VCaP (cell line): ENCODE results near the gene RMDN2.

ENCODE experiments used
- H3K27ac ChIP-seq: fragments of 450-650 bp; 2 replicates; pipeline ENCODE4 v1.5.1; 2017
- CTCF ChIP-seq: fragments of 450-650 bp; conservative IDR thresholded peaks from 2 replicates; pipeline ENCODE4 v1.5.1; 2017; ENCODE audit warnings: mild to moderate bottlenecking, moderate library complexity

RMDN2 gene

GRCh38 chr2:38026846-38027245 lies 101.8 kb downstream of the RMDN2 start:
- no peak for TF ChIP-seq CTCF
- no peak overlapping the region for H3K27ac ChIP-seq

GRCh38 chr2:38028829-38029228 lies 103.7 kb downstream of the RMDN2 start:
- no peak for TF ChIP-seq CTCF
- no peak overlapping the region for H3K27ac ChIP-seq

GRCh38 chr2:38029512-38029911 lies 104.4 kb downstream of the RMDN2 start:
- no peak overlapping the region for H3K27ac ChIP-seq
- TF ChIP-seq CTCF: no peak

GRCh38 chr2:38030635-38031355 lies 105.7 kb downstream of the RMDN2 start:
- TF ChIP-seq CTCF: no peak
- H3K27ac ChIP-seq: no peak overlapping the region

DNA sequence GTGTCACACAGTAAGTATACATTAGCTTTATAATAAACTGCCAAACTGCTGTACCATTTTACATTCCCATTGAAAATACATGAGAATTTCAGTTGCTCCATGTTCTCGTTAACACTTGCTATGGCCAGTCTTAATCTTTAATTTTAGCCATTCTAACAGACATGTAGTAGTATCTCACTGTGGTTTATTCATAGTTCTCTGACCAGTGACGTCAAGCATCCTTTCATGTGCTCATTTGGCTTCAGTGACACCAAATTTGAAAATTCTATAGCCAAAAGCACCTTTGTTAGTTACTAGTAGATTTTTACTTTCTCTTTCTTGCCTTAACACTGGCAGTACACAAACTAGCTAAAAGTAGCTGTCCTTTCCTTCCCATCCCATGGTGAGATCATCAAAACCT lies 107.9 kb downstream of the RMDN2 start:
- TF ChIP-seq CTCF: no peak
- H3K27ac ChIP-seq: no peak overlapping the region

DNA sequence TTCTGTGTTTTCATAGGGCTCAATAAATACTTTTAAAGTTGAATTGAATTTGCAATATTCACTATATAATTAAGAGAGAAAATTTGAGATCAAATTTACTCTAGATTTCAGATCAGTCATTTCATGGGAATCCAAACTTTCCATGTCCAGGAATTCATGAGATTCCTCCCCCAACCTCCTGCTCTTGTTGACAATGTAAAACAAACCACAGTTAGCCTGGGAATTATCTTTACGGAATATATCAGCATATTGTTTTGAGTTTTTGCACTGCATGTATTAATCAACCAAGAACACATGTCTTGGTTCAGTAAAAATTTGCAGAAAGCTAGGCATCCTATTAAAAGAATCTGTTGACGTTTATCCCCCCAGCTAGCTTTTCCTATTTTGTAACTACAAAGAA lies 108.6 kb downstream of the RMDN2 start:
- no peak for TF ChIP-seq CTCF
- H3K27ac ChIP-seq: no peak overlapping the region

DNA sequence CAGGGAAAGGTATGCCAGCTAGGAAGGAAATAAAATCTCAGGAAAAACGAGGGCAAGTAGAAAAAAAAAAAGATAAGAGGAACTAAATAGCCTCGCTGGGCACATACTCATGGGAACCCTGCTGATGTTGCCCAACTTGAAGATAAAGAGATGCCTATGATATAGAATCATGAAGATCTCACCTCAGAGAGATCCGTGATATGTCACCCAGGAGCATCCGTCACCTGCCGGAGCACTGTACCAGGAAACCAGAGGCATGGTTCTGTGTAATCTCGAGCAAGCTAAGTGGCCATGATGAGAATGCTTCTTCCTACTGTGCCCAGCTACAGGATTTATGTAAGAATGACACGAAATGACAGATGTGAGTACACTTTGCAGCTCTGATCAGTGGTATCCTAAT lies 110.9 kb downstream of the RMDN2 start:
- TF ChIP-seq CTCF: no peak
- H3K27ac ChIP-seq: no peak overlapping the region
